IMR-90 (cell line): Measurements from ENCODE around the gene TYMS. TPM values are rescaled to one million over a fixed set of nuclear protein-coding genes. Genes with fewer than 3 reads are reported as not detected.
"Not testable (repeated sequence)": the region's sequence is repeated elsewhere in the genome, so short reads cannot be mapped to it uniquely, and the experiment has no call there.

Experiments
- ATAC-seq: fragments of 200-7000 bp; cut with Tn5 transposase; 2 replicates; pipeline ENCODE4 v1.9.1; 2020; ENCODE audit warnings: low read depth, mild to moderate bottlenecking, moderate library complexity
- BruUV-seq: library from RNA; stranded (reverse); fragments of 400-500 nt; replicated peaks from 2 replicates; lab custom pipeline; 2021; lab: Mats Ljungman, UMichigan
- CTCF ChIA-PET: fragments of 300-600 bp; formaldehyde crosslinking; extraction: SDS; loops from one replicate; lab custom pipeline; 2021; ENCODE audit warnings: antibody characterized with exemption; lab: Yijun Ruan, JAX
- POLR2A ChIA-PET: fragments of 300-600 bp; sonication (Branson Sonifier 250); formaldehyde crosslinking; loops from one replicate; lab custom pipeline; 2022; ENCODE audit warnings: antibody characterized with exemption; ENCODE audit not compliant: unreplicated experiment; lab: Charles Lee
- DNase-seq: peaks from one replicate; pipeline ENCODE4 v3.0.0; 2013
- H2AFZ ChIP-seq: replicated peaks from 2 replicates; pipeline ENCODE3; 2013; ENCODE audit warnings: low read length, mild to moderate bottlenecking; ENCODE audit not compliant: poor library complexity
- H2AK5ac ChIP-seq: 2 replicates; pipeline ENCODE4 v1.6.1; 2013; ENCODE audit warnings: low read depth, low read length, inconsistent platforms
- H2AK9ac ChIP-seq: replicated peaks from 2 replicates; pipeline ENCODE3; 2013; ENCODE audit warnings: mild to moderate bottlenecking, low read depth, low read length, moderate library complexity; ENCODE audit not compliant: poor library complexity
- H2BK120ac ChIP-seq: 2 replicates; pipeline ENCODE4 v1.6.1; 2013; ENCODE audit warnings: low read depth, low read length, inconsistent platforms
- H2BK15ac ChIP-seq: 3 replicates; pipeline ENCODE4 v1.6.1; 2013; ENCODE audit warnings: low read depth, low read length, inconsistent platforms
- H2BK20ac ChIP-seq: 2 replicates; pipeline ENCODE4 v1.6.1; 2013; ENCODE audit warnings: low read depth, mild to moderate bottlenecking, inconsistent platforms, low read length, moderate library complexity
- H2BK5ac ChIP-seq: 2 replicates; pipeline ENCODE4 v1.6.1; 2013; ENCODE audit warnings: mild to moderate bottlenecking, low read depth, low read length, inconsistent platforms; ENCODE audit not compliant: poor library complexity, severe bottlenecking
- H3K14ac ChIP-seq: replicated peaks from 2 replicates; pipeline ENCODE4 v1.6.1; 2013; ENCODE audit warnings: low read depth, low read length, inconsistent platforms
- H3K18ac ChIP-seq: 2 replicates; pipeline ENCODE4 v1.6.1; 2013; ENCODE audit warnings: low read depth, low read length, control low read depth
- H3K23ac ChIP-seq: 2 replicates; pipeline ENCODE4 v1.6.1; 2013; ENCODE audit warnings: low read depth, low read length, inconsistent platforms
- H3K27ac ChIP-seq: 2 replicates; pipeline ENCODE4 v1.5.1; 2013; ENCODE audit warnings: mild to moderate bottlenecking, control low read depth, low read length; ENCODE audit not compliant: insufficient read depth
- H3K27me3 ChIP-seq: 2 replicates; pipeline ENCODE4 v1.6.1; 2013; ENCODE audit warnings: low read length; ENCODE audit not compliant: control insufficient read depth, insufficient read depth
- H3K36me3 ChIP-seq: 2 replicates; pipeline ENCODE4 v1.6.1; 2013; ENCODE audit warnings: low read length, mixed read lengths; ENCODE audit not compliant: control insufficient read depth, insufficient read depth
- H3K4ac ChIP-seq: 2 replicates; pipeline ENCODE4 v1.6.1; 2013; ENCODE audit warnings: low read depth, low read length, inconsistent platforms
- H3K4me1 ChIP-seq: 2 replicates; pipeline ENCODE4 v1.6.1; 2013; ENCODE audit warnings: low read length, mixed read lengths; ENCODE audit not compliant: control insufficient read depth, insufficient read depth
- H3K4me2 ChIP-seq: 2 replicates; pipeline ENCODE4 v1.6.1; 2013; ENCODE audit warnings: low read depth, mild to moderate bottlenecking, control low read depth, low read length, moderate library complexity
- H3K4me3 ChIP-seq: 2 replicates; pipeline ENCODE4 v1.5.1; 2013; ENCODE audit warnings: low read depth, mild to moderate bottlenecking, control low read depth, low read length, moderate library complexity; ENCODE audit not compliant: insufficient read depth
- H3K56ac ChIP-seq: 2 replicates; pipeline ENCODE4 v1.6.1; 2013; ENCODE audit warnings: low read length, inconsistent platforms; ENCODE audit not compliant: insufficient read depth; ENCODE audit errors: extremely low read depth
- H3K79me1 ChIP-seq, 2 experiments: 2 replicates each; pipeline ENCODE4 v1.6.1; 2013; ENCODE audit warnings: low read length in 2 of 2, inconsistent platforms in 1 of 2, low read depth in 1 of 2
- H3K9ac ChIP-seq: 2 replicates; pipeline ENCODE4 v1.6.1; 2013; ENCODE audit warnings: low read depth, low read length, control low read depth
- H3K9me1 ChIP-seq: 2 replicates; pipeline ENCODE4 v1.6.1; 2013; ENCODE audit warnings: low read length, inconsistent platforms; ENCODE audit not compliant: insufficient read depth
- H3K9me3 ChIP-seq: 2 replicates; pipeline ENCODE4 v1.6.1; 2013; ENCODE audit warnings: low read length; ENCODE audit not compliant: control insufficient read depth, insufficient read depth
- H4K20me1 ChIP-seq: 2 replicates; pipeline ENCODE4 v1.6.1; 2013; ENCODE audit warnings: low read length, inconsistent platforms; ENCODE audit not compliant: insufficient read depth
- H4K5ac ChIP-seq: 2 replicates; pipeline ENCODE4 v1.6.1; 2013; ENCODE audit warnings: mild to moderate bottlenecking, low read depth, low read length, control low read depth
- H4K8ac ChIP-seq, 2 experiments: 2 replicates each; pipeline ENCODE4 v1.6.1; 2013; ENCODE audit warnings: low read depth in 2 of 2, low read length in 2 of 2, control low read depth in 1 of 2, inconsistent platforms in 1 of 2
- H4K91ac ChIP-seq: 2 replicates; pipeline ENCODE4 v1.6.1; 2013; ENCODE audit warnings: low read depth, low read length, inconsistent platforms; ENCODE audit not compliant: insufficient read depth
- WGBS, 2 experiments: methylation state at CpG; one replicate each; pipeline versions ENCODE4 v1.1.5 to v1.1.7; 2013; ENCODE audit warnings: missing lambda C conversion rate in 2 of 2; ENCODE audit not compliant: insufficient read length in 1 of 2; ENCODE audit errors: extremely low coverage in 2 of 2; 5-methylcytosine and 5-hydroxymethylcytosine counted together
- dilution Hi-C: fragments of 300-500 bp; cut with HindIII; formaldehyde crosslinking; loops from one replicate; pipeline ENCODE4 v1.14.3; 2018; ENCODE audit warnings: low sequenced_read_pairs; ENCODE audit not compliant: unreplicated experiment
- in situ Hi-C: fragments of 300-500 bp; cut with MboI; formaldehyde crosslinking; loops from 3 replicates; pipeline ENCODE4 v1.14.3; 2019; ENCODE audit warnings: low sequenced_read_pairs, inconsistent platforms, mixed read lengths
- intact Hi-C: fragments of 100-400 bp; cut with micrococcal nuclease; formaldehyde crosslinking; loops from 2 replicates; pipeline ENCODE4 v1.10.0; 2022
- polyA plus RNA-seq, 3 experiments: library from polyadenylated mRNA; depleted of rRNA; stranded (reverse); fragments of >200 nt; gene quantifications; 2 replicates each; pipeline ENCODE4 v1.2.3, GENCODE V29; 2012; ENCODE audit warnings: low replicate concordance in 1 of 3
- total RNA-seq: library from RNA; depleted of rRNA; stranded (reverse); fragments of >200 nt; gene quantifications from 2 replicates; pipeline ENCODE4 v1.2.3, GENCODE V29; 2012

Gene TYMS
- total and polyA plus RNA-seq, 2 of the 4 experiments (the other 2 are of a cell fraction) = 28.3 to 92.2 TPM

GRCh38 chr18:682416-682815 lies 25.0 kb downstream of the TYMS start:
- DNase-seq, BruUV-seq, H3K27me3 ChIP-seq, H3K4me3 ChIP-seq, H3K4ac ChIP-seq, H2AFZ ChIP-seq, H3K4me2 ChIP-seq, intact Hi-C loops, ATAC-seq, H2AK5ac ChIP-seq, H2AK9ac ChIP-seq, H4K8ac ChIP-seq, H2BK20ac ChIP-seq, H3K27ac ChIP-seq, H4K20me1 ChIP-seq, H2BK15ac ChIP-seq, H2BK5ac ChIP-seq, H4K5ac ChIP-seq, H3K18ac ChIP-seq, H3K9me3 ChIP-seq, POLR2A ChIA-PET, H3K9me1 ChIP-seq, CTCF ChIA-PET, H4K91ac ChIP-seq, dilution Hi-C loops, in situ Hi-C loops, H3K14ac ChIP-seq, H3K4me1 ChIP-seq, H3K56ac ChIP-seq, H2BK120ac ChIP-seq, H3K23ac ChIP-seq, H3K9ac ChIP-seq, H3K79me1 ChIP-seq: not testable (repeated sequence)
- peaks cover 24% of the 10 kb centered on the region for H3K36me3 ChIP-seq
- WGBS, 2 experiments = no CpG with 5 or more reads among the region's 9 CpGs
